Bronchial epithelial cell (primary cell): ENCODE results near the gene GIT2. TPM values are rescaled to one million over a fixed set of nuclear protein-coding genes. Genes with fewer than 3 reads are reported as not detected.

Experiments used
- DNase-seq: peaks from one replicate; pipeline ENCODE4 v3.0.0-alpha.2; 2010; ENCODE audit warnings: low read depth
- FAIRE-seq: peaks from 2 replicates; lab custom pipeline; 2011; peaks lifted over from hg19 to GRCh38; lab: Jason Lieb, UNC
- H3K27me3 ChIP-seq: 2 replicates; pipeline ENCODE4 v1.5.1; 2011; ENCODE audit warnings: low read length; ENCODE audit not compliant: control insufficient read depth, insufficient read depth
- H3K36me3 ChIP-seq: 2 replicates; pipeline ENCODE4 v1.5.1; 2011; ENCODE audit warnings: low read length; ENCODE audit not compliant: control insufficient read depth, insufficient read depth
- H3K4me3 ChIP-seq: 2 replicates; pipeline ENCODE4 v1.5.1; 2011; ENCODE audit warnings: mild to moderate bottlenecking, low read depth, low read length, control low read depth
- CTCF ChIP-seq: IDR thresholded peaks from 2 replicates; pipeline ENCODE4 v1.5.1; 2011; ENCODE audit warnings: mild to moderate bottlenecking, moderate library complexity, low read length, control low read depth, inconsistent platforms; ENCODE audit not compliant: insufficient read depth, severe bottlenecking
- total RNA-seq: library from RNA; depleted of rRNA; stranded (reverse); fragments of >200 nt; gene quantifications from 2 replicates; pipeline ENCODE4 v1.2.1, GENCODE V29; 2014

GIT2 gene
- total RNA-seq, 1 donor from 2014 or later, result 22.4 TPM

DNA sequence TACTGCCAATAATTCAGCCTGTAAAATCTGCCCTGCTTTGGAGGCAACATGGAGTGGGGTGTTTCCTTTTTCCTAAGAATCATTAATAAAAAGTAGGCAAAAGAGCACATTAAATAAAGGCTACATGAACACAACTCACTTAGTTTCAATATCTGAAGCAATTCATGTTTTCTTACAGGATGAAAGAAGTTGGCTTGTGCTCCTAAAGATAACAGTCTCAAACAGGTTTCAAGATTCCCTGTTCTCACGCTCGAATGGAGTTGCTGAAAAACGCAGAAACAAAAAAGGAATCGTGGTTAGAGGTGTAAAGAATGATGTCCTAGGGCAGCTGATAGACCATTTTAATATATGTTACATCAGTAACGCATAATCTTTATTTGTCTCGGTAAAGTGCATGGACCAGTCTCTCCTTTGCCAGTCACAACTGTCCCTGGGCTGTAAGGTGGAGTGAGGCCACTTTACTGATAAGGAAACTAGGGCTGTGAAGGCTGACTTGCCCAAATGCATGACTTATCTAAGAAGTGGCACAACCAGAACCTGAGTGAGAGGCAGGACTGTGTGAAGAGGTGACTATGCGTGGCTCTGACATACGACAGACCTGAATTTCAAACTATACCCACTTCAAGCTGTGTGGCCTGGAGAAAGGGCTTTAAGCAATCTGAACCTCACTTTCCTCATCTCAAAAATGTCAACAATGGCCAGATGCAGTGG lies 12.6 kb downstream of the GIT2 start:
- H3K36me3 ChIP-seq, result peaks cover 19% of the 10 kb centered on the region
- DNase-seq, result no peak
- no peak overlapping the region for H3K4me3 ChIP-seq
- H3K27me3 ChIP-seq, result no peaks in the 10 kb centered on the region
- FAIRE-seq, result no peak
- TF ChIP-seq CTCF, result no peak

GRCh38 chr12:109982210-109982609 lies 14.0 kb downstream of the GIT2 start:
- TF ChIP-seq CTCF, result no peak
- Histone ChIP-seq H3K4me3 (no peak overlapping the region), H3K27me3 (no peaks in the 10 kb centered on the region), H3K36me3 (peaks cover 16% of the 10 kb centered on the region)
- FAIRE-seq (no peak), DNase-seq (no peak)

- no peak overlapping the region for H3K4me3 ChIP-seq
- no peaks in the 10 kb centered on the region for H3K27me3 ChIP-seq
- no peak for DNase-seq
- peaks cover 16% of the 10 kb centered on the region for H3K36me3 ChIP-seq
- FAIRE-seq, result no peak
- no peak for TF ChIP-seq CTCF
Observed at GRCh38 chr12:109981311-109981710, 14.9 kb downstream of the GIT2 start.

- DNase-seq (no peak), FAIRE-seq (no peak)
- H3K36me3 ChIP-seq, result peaks cover 4% of the 10 kb centered on the region
- no peaks in the 10 kb centered on the region for H3K27me3 ChIP-seq
- no peak overlapping the region for H3K4me3 ChIP-seq
- TF ChIP-seq CTCF, result no peak
Observed at GRCh38 chr12:109972821-109973220, 23.3 kb downstream of the GIT2 start.

- Histone ChIP-seq H3K36me3 (peaks cover 12% of the 10 kb centered on the region), H3K27me3 (no peaks in the 10 kb centered on the region), H3K4me3 (no peak overlapping the region)
- FAIRE-seq (no peak), DNase-seq (no peak)
- TF ChIP-seq CTCF, result no peak
Observed at GRCh38 chr12:109968801-109969200, 27.4 kb downstream of the GIT2 start.

- Histone ChIP-seq H3K36me3 (peaks cover 14% of the 10 kb centered on the region), H3K27me3 (no peaks in the 10 kb centered on the region), H3K4me3 (no peak overlapping the region)
- DNase-seq (no peak), FAIRE-seq (no peak)
- no peak for TF ChIP-seq CTCF
Observed at GRCh38 chr12:109968032-109968420, 28.1 kb downstream of the GIT2 start.
